AG09319 (cell line): ENCODE data around the gene IDS.
"Not testable (repeated sequence)": the region's sequence is repeated elsewhere in the genome, so short reads cannot be mapped to it uniquely, and the experiment has no call there.

Source experiments
- DNase-seq: peaks from one replicate; pipeline ENCODE4 v3.0.0-alpha.2; 2010; ENCODE audit warnings: low read depth; ENCODE audit errors: extremely low read depth
- CTCF ChIP-seq: IDR thresholded peaks from 2 replicates; pipeline ENCODE4 v1.5.1; 2011; ENCODE audit warnings: low read depth, mild to moderate bottlenecking, inconsistent platforms, low read length, moderate library complexity

IDS gene

GRCh38 chrX:149522916-149523315, 17.8 kb upstream of the IDS start:
- no peak for DNase-seq
- TF ChIP-seq CTCF: no peak

GRCh38 chrX:149521438-149521837, 16.3 kb upstream of the IDS start:
- DNase-seq: no peak
- no peak for TF ChIP-seq CTCF

- DNase-seq: not testable (repeated sequence)
Observed at GRCh38 chrX:149520636-149521277, 15.7 kb upstream of the IDS start.

- no peak for TF ChIP-seq CTCF
Observed at GRCh38 chrX:149518236-149518635, 13.1 kb upstream of the IDS start.

GRCh38 chrX:149517308-149517707, 12.2 kb upstream of the IDS start:
- TF ChIP-seq CTCF: no peak
- no peak for DNase-seq

More at GRCh38 chrX:149518236-149518635, 13.1 kb upstream of the IDS start:
- DNase-seq: no peak

- TF ChIP-seq CTCF: no peak
Observed at GRCh38 chrX:149516604-149517003, 11.5 kb upstream of the IDS start.

GRCh38 chrX:149515954-149516602, 11.0 kb upstream of the IDS start:
- no peak for TF ChIP-seq CTCF
- DNase-seq: no peak

More at GRCh38 chrX:149516604-149517003, 11.5 kb upstream of the IDS start:
- no peak for DNase-seq

GRCh38 chrX:149513825-149514428, 8.8 kb upstream of the IDS start:
- TF ChIP-seq CTCF: no peak
- no peak for DNase-seq
